Measurements from ENCODE around the gene RCAN1. TPM values are rescaled to one million over a fixed set of nuclear protein-coding genes. Genes with fewer than 3 reads are reported as not detected.
"Not testable (repeated sequence)": the region's sequence is repeated elsewhere in the genome, so short reads cannot be mapped to it uniquely, and the experiment has no call there.

RCAN1 gene
- total RNA-seq, 4 donors from 2014 or later, result 8.7 to 27.5 (median 22.8) TPM

DNA sequence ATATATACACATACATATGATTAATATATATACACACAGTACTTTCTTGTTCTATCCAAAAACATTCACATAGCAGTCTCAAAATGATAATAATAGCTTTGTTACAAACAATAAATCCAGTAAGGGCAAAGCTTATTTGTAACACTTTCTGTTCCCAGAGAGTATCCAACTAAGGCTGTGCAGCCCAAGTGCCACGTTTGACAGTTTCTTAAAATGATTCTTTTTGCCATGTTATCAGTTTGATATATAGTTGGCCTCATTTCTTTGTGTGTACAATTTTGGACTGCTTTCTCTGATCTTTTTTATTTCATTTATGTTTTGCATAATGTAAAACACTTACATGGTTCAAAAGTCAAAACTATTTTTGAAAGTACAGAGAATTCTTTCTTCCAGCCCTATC is 114.7 kb downstream of the RCAN1 start:
- Histone ChIP-seq H3K27ac (no peak overlapping the region), H3K9me3 (peaks cover 15% of the 10 kb centered on the region), H3K36me3 (no peaks in the 10 kb centered on the region), H3K27me3 (no peaks in the 10 kb centered on the region), H3K4me3 (no peak overlapping the region), H3K4me1 (no peaks in the 10 kb centered on the region)
- WGBS, result 64% methylated on average over 1 of the region's 1 CpG
- no peak for DNase-seq (ENCODE audit: low spot score in 2 of 2)
- no peak for TF ChIP-seq POLR2A (IDR thresholded peaks at IDR 0.05)
- no peak for TF ChIP-seq POLR2AphosphoS5 (IDR thresholded peaks at IDR 0.05)
- TF ChIP-seq EP300 (IDR thresholded peaks at IDR 0.05), result no peak
- TF ChIP-seq, protein P1, sequence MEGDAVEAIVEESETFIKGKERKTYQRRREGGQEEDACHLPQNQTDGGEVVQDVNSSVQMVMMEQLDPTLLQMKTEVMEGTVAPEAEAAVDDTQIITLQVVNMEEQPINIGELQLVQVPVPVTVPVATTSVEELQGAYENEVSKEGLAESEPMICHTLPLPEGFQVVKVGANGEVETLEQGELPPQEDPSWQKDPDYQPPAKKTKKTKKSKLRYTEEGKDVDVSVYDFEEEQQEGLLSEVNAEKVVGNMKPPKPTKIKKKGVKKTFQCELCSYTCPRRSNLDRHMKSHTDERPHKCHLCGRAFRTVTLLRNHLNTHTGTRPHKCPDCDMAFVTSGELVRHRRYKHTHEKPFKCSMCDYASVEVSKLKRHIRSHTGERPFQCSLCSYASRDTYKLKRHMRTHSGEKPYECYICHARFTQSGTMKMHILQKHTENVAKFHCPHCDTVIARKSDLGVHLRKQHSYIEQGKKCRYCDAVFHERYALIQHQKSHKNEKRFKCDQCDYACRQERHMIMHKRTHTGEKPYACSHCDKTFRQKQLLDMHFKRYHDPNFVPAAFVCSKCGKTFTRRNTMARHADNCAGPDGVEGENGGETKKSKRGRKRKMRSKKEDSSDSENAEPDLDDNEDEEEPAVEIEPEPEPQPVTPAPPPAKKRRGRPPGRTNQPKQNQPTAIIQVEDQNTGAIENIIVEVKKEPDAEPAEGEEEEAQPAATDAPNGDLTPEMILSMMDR (IDR thresholded peaks at IDR 0.05), result no peak

- peaks cover 15% of the 10 kb centered on the region for H3K9me3 ChIP-seq
- no peak for DNase-seq (ENCODE audit: low spot score in 2 of 2)
- H3K4me3 ChIP-seq, result no peak overlapping the region
- H3K36me3 ChIP-seq, result no peaks in the 10 kb centered on the region
- TF ChIP-seq EP300 (IDR thresholded peaks at IDR 0.05), result no peak
- TF ChIP-seq, protein P1 (IDR thresholded peaks at IDR 0.05), result no peak
- no peak for TF ChIP-seq POLR2AphosphoS5 (IDR thresholded peaks at IDR 0.05)
- no peak for TF ChIP-seq POLR2A (IDR thresholded peaks at IDR 0.05)
- H3K27me3 ChIP-seq, result no peaks in the 10 kb centered on the region
- no peaks in the 10 kb centered on the region for H3K4me1 ChIP-seq
- H3K27ac ChIP-seq, result no peak overlapping the region
- WGBS, result 95% methylated on average over 2 of the region's 4 CpGs
These were observed 115.8 kb downstream of the RCAN1 start for GRCh38 chr21:34499116-34499515.

GRCh38 chr21:34498623-34499022 is 116.3 kb downstream of the RCAN1 start:
- no peaks in the 10 kb centered on the region for H3K27me3 ChIP-seq
- TF ChIP-seq POLR2A (IDR thresholded peaks at IDR 0.05), result no peak
- TF ChIP-seq POLR2AphosphoS5 (IDR thresholded peaks at IDR 0.05), result no peak
- TF ChIP-seq, protein P1 (IDR thresholded peaks at IDR 0.05), result no peak
- no peak for TF ChIP-seq EP300 (IDR thresholded peaks at IDR 0.05)
- 50% methylated on average over 3 of the region's 3 CpGs for WGBS

GRCh38 chr21:34483854-34484253 is 131.1 kb downstream of the RCAN1 start:
- DNase-seq (ENCODE audit: low spot score in 2 of 2); H3K9me3 ChIP-seq; H3K4me3 ChIP-seq; H3K36me3 ChIP-seq; H3K27me3 ChIP-seq; H3K4me1 ChIP-seq; H3K27ac ChIP-seq: not testable (repeated sequence)
- WGBS, result no CpG with 5 or more reads among the region's 5 CpGs

More at GRCh38 chr21:34498623-34499022, 116.3 kb downstream of the RCAN1 start:
- Histone ChIP-seq H3K4me1 (no peaks in the 10 kb centered on the region), H3K4me3 (no peak overlapping the region), H3K27ac (no peak overlapping the region), H3K36me3 (no peaks in the 10 kb centered on the region), H3K9me3 (peaks cover 15% of the 10 kb centered on the region)
- no peak for DNase-seq (ENCODE audit: low spot score in 2 of 2)

GRCh38 chr21:34483435-34483834 is 131.5 kb downstream of the RCAN1 start:
- H3K36me3 ChIP-seq; H3K4me1 ChIP-seq; H3K27ac ChIP-seq; H3K9me3 ChIP-seq; H3K4me3 ChIP-seq; H3K27me3 ChIP-seq; DNase-seq (ENCODE audit: low spot score in 2 of 2): not testable (repeated sequence)
- WGBS, result no CpG with 5 or more reads among the region's 3 CpGs

DNA sequence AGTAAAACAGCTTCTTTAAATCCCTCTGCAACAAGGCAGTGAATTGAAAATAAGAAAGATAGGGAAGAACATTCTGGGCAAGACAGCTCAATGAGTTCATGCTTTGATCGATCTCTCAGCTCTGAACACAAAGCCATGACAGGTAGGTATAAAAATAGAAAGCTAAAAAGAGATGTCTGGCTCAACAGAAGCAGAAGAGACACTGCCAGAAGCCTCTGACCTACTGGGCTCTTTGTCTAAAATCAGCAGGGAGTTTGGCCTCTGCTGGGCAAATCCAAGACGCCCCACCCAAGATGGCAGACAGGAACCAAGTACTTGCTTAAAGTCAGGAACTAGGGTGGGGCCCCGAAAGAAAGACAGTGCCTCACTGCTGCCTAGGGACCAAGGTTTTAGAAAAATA is 147.6 kb downstream of the RCAN1 start:
- not testable (repeated sequence) for DNase-seq (ENCODE audit: low spot score in 2 of 2); H3K27me3 ChIP-seq; H3K27ac ChIP-seq; H3K36me3 ChIP-seq; H3K4me3 ChIP-seq; H3K9me3 ChIP-seq; H3K4me1 ChIP-seq
- WGBS, result no CpG with 5 or more reads among the region's 3 CpGs

Other genes with a start within 250 kb of the RCAN1 start
- gene SMIM11, start 239.6 kb downstream of the RCAN1 start, total RNA-seq, result 10 to 100 TPM in 1 of 4 donors, 1 to 10 TPM in 3; 2.5 to 24.3 (median 5.1) TPM
- 1 to 10 TPM in 1 of 4 donors, not detected in 3; 1.2 TPM for gene SMIM34, start 191.2 kb downstream of the RCAN1 start, total RNA-seq
- 1 to 10 TPM in 1 of 4 donors, under 1 TPM in 3; 0.34 to 1.7 (median 0.58) TPM for gene KCNE1, start 102.9 kb downstream of the RCAN1 start, total RNA-seq
- 1 to 10 TPM; 2.5 to 10.0 (median 3.7) TPM for gene CLIC6, start 53.9 kb upstream of the RCAN1 start, total RNA-seq

All from suprapubic skin (tissue), 4 donors.